ENCODE results near the gene SETMAR. TPM values are rescaled to one million over a fixed set of nuclear protein-coding genes. Genes with fewer than 3 reads are reported as not detected.
"Not testable (repeated sequence)": the region's sequence is repeated elsewhere in the genome, so short reads cannot be mapped to it uniquely, and the experiment has no call there.

Gene SETMAR
- total RNA-seq, 2 experiments from 2014 or later: 16.6 to 19.2 TPM

DNA sequence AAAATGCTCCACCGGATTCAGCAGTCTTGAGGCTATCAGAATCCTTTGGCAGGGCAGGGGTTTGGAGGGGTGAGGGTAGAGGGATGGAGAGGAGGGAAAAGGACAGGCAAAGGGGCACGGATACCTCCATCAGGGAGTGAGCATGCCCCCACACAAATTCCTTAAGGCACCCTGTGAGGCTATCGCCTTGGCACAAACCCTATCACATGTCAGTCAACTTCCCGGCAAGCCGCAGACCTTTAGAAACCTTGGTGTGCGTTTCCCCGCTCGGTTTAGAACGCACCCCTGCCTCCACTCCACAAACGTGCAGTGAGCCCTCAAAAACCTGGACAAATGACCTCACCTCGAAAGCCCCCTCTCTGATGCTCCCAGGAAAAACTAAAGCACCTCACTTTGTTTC is 422 bp upstream of the SETMAR start:
- H3K36me3 ChIP-seq (ENCODE audit: insufficient read depth, low read length): peaks cover 8% of the 10 kb centered on the region; the same call in 1 of the 2 replicates
- no peak for DNase-seq (ENCODE audit: low spot score)
- intact Hi-C loops (cut with micrococcal nuclease; ENCODE audit: unreplicated experiment): no loop called here
- H3K4me3 ChIP-seq (ENCODE audit: low read depth, low read length, poor library complexity, severe bottlenecking): peak overlapping the region; percentile 78
- H3K4me2 ChIP-seq (ENCODE audit: low read length): peak overlapping the region; percentile 72; the same call in 1 of the 2 replicates
- H3K27ac ChIP-seq (ENCODE audit: low read depth, low read length, poor library complexity, severe bottlenecking): peak overlapping the region; percentile 64
- TF ChIP-seq, protein P1, sequence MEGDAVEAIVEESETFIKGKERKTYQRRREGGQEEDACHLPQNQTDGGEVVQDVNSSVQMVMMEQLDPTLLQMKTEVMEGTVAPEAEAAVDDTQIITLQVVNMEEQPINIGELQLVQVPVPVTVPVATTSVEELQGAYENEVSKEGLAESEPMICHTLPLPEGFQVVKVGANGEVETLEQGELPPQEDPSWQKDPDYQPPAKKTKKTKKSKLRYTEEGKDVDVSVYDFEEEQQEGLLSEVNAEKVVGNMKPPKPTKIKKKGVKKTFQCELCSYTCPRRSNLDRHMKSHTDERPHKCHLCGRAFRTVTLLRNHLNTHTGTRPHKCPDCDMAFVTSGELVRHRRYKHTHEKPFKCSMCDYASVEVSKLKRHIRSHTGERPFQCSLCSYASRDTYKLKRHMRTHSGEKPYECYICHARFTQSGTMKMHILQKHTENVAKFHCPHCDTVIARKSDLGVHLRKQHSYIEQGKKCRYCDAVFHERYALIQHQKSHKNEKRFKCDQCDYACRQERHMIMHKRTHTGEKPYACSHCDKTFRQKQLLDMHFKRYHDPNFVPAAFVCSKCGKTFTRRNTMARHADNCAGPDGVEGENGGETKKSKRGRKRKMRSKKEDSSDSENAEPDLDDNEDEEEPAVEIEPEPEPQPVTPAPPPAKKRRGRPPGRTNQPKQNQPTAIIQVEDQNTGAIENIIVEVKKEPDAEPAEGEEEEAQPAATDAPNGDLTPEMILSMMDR (conservative IDR thresholded peaks at IDR 0.05; ENCODE audit: low read length): no peak
- no peak for TF ChIP-seq EZH2phosphoT487 (IDR thresholded peaks at IDR 0.05; ENCODE audit: borderline replicate concordance, low read depth, low read length)
- H3K79me2 ChIP-seq (ENCODE audit: insufficient read depth, low read depth, low read length): peaks cover 29% of the 10 kb centered on the region
- no peaks in the 10 kb centered on the region for H3K9me2 ChIP-seq (ENCODE audit: insufficient read depth, low read length)
- POLR2A ChIA-PET: no interaction called here
- no peaks in the 10 kb centered on the region for H3K9me3 ChIP-seq (ENCODE audit: low read length)
- no TSS peak for BruUV-seq (replicated peaks)
- H3K4me1 ChIP-seq (ENCODE audit: insufficient read depth, low read length, poor library complexity, severe bottlenecking): peaks cover 15% of the 10 kb centered on the region
- CTCF ChIA-PET (ENCODE audit: unreplicated experiment): no interaction called here
- peak overlapping the region; percentile 65 for H2AFZ ChIP-seq (ENCODE audit: low read length)
- no peaks in the 10 kb centered on the region for H4K20me1 ChIP-seq (ENCODE audit: insufficient read depth, low read length)

DNA sequence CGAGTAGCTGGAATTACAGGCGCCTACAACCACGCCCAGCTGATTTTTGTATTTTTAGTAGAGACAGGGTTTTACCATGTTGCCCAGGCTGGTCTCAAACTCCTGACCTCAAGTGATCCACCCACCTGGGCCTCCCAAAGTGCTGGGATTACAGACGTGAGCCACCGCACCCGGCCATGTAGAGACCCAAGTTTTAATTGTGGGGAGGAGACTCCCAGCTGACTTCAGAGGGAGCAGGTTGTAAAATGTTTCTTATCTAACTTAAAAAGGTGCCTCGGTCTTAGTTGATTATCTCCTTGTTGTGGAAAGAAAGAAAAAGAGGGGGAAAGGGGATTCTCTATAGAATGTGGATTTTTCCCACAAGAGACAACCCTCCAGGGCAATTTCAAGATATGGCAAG is 2.0 kb downstream of the SETMAR start:
- DNase-seq (ENCODE audit: low spot score); H3K9me2 ChIP-seq (ENCODE audit: insufficient read depth, low read length); intact Hi-C loops (cut with micrococcal nuclease; ENCODE audit: unreplicated experiment); H4K20me1 ChIP-seq (ENCODE audit: insufficient read depth, low read length); CTCF ChIA-PET (ENCODE audit: unreplicated experiment); H3K9me3 ChIP-seq (ENCODE audit: low read length); H2AFZ ChIP-seq (ENCODE audit: low read length); H3K27ac ChIP-seq (ENCODE audit: low read depth, low read length, poor library complexity, severe bottlenecking); H3K4me3 ChIP-seq (ENCODE audit: low read depth, low read length, poor library complexity, severe bottlenecking); BruUV-seq (replicated peaks): not testable (repeated sequence)
- Histone ChIP-seq H3K4me2 (ENCODE audit: low read length) (peak overlapping the region; percentile 72), H3K36me3 (ENCODE audit: insufficient read depth, low read length) (peaks cover 19% of the 10 kb centered on the region), H3K79me2 (ENCODE audit: insufficient read depth, low read depth, low read length) (peaks cover 29% of the 10 kb centered on the region), H3K4me1 (ENCODE audit: insufficient read depth, low read length, poor library complexity, severe bottlenecking) (peaks cover 15% of the 10 kb centered on the region)
- POLR2A ChIA-PET: interaction anchor here (1.1 kb wide), 1 partner anchor 10 kb away, joined by 4 read pairs; no protein-coding TSS in a partner anchor

DNA sequence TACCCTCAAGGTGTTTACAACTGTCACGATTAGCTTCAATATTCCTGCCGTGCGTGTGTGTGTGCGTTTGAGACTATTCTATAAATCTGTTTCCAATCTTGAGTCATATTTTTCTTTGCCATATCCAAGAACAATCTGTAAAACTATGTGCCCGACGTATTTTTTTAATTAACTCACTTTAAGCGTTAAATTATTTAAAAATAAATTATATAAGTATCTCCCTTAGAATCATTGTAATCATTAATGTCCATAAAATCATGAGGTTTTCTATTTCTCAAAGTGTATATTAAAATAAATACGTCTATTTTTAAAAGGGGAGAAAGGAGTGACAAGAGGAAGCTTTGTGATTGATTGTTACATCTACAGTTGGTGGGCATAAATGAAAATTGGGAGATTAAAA is 2.9 kb downstream of the SETMAR start:
- H3K4me1 ChIP-seq (ENCODE audit: insufficient read depth, low read length, poor library complexity, severe bottlenecking): peaks cover 15% of the 10 kb centered on the region
- TF ChIP-seq, protein P1 (conservative IDR thresholded peaks at IDR 0.05; ENCODE audit: low read length): no peak
- TF ChIP-seq EZH2phosphoT487 (IDR thresholded peaks at IDR 0.05; ENCODE audit: borderline replicate concordance, low read depth, low read length): no peak
- H3K9me2 ChIP-seq (ENCODE audit: insufficient read depth, low read length): no peaks in the 10 kb centered on the region
- ChIA-PET POLR2A (interaction anchor here (0.6 to 1.2 kb wide), 4 partner anchors 8 to 1161 kb away, joined by 3 to 5 read pairs (median 4); no protein-coding TSS in a partner anchor), CTCF (ENCODE audit: unreplicated experiment) (no interaction called here)
- no peak overlapping the region for H3K4me3 ChIP-seq (ENCODE audit: low read depth, low read length, poor library complexity, severe bottlenecking)
- peaks cover 29% of the 10 kb centered on the region for H3K79me2 ChIP-seq (ENCODE audit: insufficient read depth, low read depth, low read length)
- H3K36me3 ChIP-seq (ENCODE audit: insufficient read depth, low read length): peaks cover 22% of the 10 kb centered on the region
- H3K27ac ChIP-seq (ENCODE audit: low read depth, low read length, poor library complexity, severe bottlenecking): no peak overlapping the region
- no peak for DNase-seq (ENCODE audit: low spot score)
- H2AFZ ChIP-seq (ENCODE audit: low read length): no peak overlapping the region
- H3K4me2 ChIP-seq (ENCODE audit: low read length): no peak overlapping the region
- intact Hi-C loops (cut with micrococcal nuclease; ENCODE audit: unreplicated experiment): no loop called here
- BruUV-seq (replicated peaks): no TSS peak
- H4K20me1 ChIP-seq (ENCODE audit: insufficient read depth, low read length): no peaks in the 10 kb centered on the region
- H3K9me3 ChIP-seq (ENCODE audit: low read length): no peaks in the 10 kb centered on the region
